Measurements from ENCODE around the gene MAML3. TPM values are rescaled to one million over a fixed set of nuclear protein-coding genes. Genes with fewer than 3 reads are reported as not detected.

MAML3 gene
- total RNA-seq, 4 donors from 2014 or later: 16.1 to 40.0 (median 18.1) TPM

DNA sequence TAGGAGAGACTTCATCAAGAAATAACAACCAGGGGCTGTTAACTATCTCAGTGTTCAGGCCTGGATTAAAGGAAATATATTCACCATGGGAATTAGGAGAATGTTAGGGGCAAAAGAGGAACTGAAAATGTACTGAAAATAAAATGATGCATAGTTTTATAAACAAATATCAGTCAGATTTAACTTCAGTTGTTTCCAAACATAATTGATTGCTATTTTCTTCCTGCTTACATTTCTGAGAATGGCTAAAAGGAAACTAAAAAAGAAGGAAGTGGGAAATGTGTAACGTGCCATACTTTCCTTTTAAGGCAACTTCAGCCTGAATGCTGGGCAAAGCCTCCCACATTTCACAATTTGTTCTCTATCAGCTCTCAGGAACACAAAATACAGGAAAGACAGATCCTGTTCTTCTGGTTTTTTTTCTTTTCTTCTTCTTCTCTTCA, 178.1 kb downstream of the MAML3 start:
- 7% methylated on average over 1 of the region's 1 CpG for WGBS, 2 donors (ENCODE audit: low coverage in 1 of 2)
- TF ChIP-seq, protein P1, sequence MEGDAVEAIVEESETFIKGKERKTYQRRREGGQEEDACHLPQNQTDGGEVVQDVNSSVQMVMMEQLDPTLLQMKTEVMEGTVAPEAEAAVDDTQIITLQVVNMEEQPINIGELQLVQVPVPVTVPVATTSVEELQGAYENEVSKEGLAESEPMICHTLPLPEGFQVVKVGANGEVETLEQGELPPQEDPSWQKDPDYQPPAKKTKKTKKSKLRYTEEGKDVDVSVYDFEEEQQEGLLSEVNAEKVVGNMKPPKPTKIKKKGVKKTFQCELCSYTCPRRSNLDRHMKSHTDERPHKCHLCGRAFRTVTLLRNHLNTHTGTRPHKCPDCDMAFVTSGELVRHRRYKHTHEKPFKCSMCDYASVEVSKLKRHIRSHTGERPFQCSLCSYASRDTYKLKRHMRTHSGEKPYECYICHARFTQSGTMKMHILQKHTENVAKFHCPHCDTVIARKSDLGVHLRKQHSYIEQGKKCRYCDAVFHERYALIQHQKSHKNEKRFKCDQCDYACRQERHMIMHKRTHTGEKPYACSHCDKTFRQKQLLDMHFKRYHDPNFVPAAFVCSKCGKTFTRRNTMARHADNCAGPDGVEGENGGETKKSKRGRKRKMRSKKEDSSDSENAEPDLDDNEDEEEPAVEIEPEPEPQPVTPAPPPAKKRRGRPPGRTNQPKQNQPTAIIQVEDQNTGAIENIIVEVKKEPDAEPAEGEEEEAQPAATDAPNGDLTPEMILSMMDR (IDR thresholded peaks at IDR 0.05): no peak
- TF ChIP-seq POLR2A (IDR thresholded peaks at IDR 0.05) (no peak), EP300 (IDR thresholded peaks at IDR 0.05; ENCODE audit: low read depth) (no peak), POLR2AphosphoS5 (IDR thresholded peaks at IDR 0.05) (peak in 2 of 3 donors; percentile 25 to 26)
- no peaks in the 10 kb centered on the region for H3K9me3 ChIP-seq
- in situ Hi-C loops (cut with MboI; ENCODE audit: low pct_ligation_motif_present in 1 of 4, low pct_unique_long_range_greater_than_20kb in 1 of 4, low sequenced_read_pairs in 3 of 4) (no loop called here), intact Hi-C loops (cut with DNase I; ENCODE audit: low total_unique reads) (no loop called here)
- H3K4me1 ChIP-seq: peaks cover 8 to 24% (median 12%) of the 10 kb centered on the region in 4 donors
- no peak overlapping the region for H3K4me3 ChIP-seq
- H3K27ac ChIP-seq: peak overlapping the region; percentile 49 to 67 (median 63)
- H3K36me3 ChIP-seq: no peaks in the 10 kb centered on the region
- no peaks in the 10 kb centered on the region for H3K27me3 ChIP-seq
- DNase-seq: no peak

DNA sequence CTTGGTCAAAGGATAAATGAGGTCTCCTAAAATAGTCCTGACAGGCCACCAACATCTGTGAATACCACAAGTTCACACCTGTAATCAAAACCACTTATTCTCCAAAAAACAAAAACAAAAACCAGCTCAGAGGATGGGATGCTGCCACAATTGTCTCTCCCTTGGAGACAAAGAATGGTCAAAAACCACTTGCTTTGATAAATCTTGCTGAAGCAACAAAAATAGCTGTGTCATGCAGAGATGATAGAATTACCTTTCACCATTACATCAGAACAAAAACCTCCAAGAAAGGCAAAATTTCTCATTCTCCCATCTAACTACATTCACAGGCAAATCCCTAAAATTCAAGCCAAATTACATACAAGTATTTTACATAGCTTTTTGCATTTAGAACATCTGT, 180.4 kb downstream of the MAML3 start:
- no peaks in the 10 kb centered on the region for H3K9me3 ChIP-seq
- TF ChIP-seq POLR2A (IDR thresholded peaks at IDR 0.05): no peak
- TF ChIP-seq POLR2AphosphoS5 (IDR thresholded peaks at IDR 0.05): no peak
- TF ChIP-seq EP300 (IDR thresholded peaks at IDR 0.05; ENCODE audit: low read depth): no peak
- no peaks in the 10 kb centered on the region for H3K27me3 ChIP-seq
- no peaks in the 10 kb centered on the region for H3K36me3 ChIP-seq
- DNase-seq: no peak
- no peak overlapping the region for H3K27ac ChIP-seq
- intact Hi-C loops (cut with DNase I; ENCODE audit: low total_unique reads) (no loop called here), in situ Hi-C loops (cut with MboI; ENCODE audit: low pct_ligation_motif_present in 1 of 4, low pct_unique_long_range_greater_than_20kb in 1 of 4, low sequenced_read_pairs in 3 of 4) (no loop called here)
- H3K4me1 ChIP-seq: peaks cover 8 to 24% (median 12%) of the 10 kb centered on the region in 4 donors
- H3K4me3 ChIP-seq: no peak overlapping the region

DNA sequence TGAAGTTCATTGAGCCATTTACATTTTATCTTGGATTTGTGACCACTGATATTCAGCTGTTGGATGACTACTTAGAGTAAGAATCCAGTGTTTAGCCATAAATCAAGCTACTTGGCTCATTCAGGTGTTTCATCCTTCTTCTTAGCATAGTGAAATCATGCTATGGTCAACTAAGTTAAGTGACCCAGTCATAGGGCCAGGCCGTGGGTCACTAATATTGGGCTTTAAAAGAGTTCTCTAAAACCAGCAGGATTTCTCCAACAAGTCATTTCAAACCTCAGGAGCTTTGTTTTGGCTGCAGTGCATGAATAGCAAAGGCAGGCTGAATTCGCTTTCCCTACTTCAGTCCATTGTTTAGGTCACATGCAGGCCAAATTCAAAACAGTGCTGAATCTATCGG, 181.0 kb downstream of the MAML3 start:
- DNase-seq: no peak
- H3K27me3 ChIP-seq: no peaks in the 10 kb centered on the region
- intact Hi-C loops (cut with DNase I; ENCODE audit: low total_unique reads): no loop called here
- no peak overlapping the region for H3K4me3 ChIP-seq
- 0 to 69% methylated on average over 1 to 3 of the region's 3 CpGs for WGBS, 2 donors (ENCODE audit: low coverage in 1 of 2)
- no peaks in the 10 kb centered on the region for H3K36me3 ChIP-seq
- H3K4me1 ChIP-seq: peaks cover 8 to 24% (median 12%) of the 10 kb centered on the region in 4 donors
- no peaks in the 10 kb centered on the region for H3K9me3 ChIP-seq
- H3K27ac ChIP-seq: no peak overlapping the region
- TF ChIP-seq EP300 (IDR thresholded peaks at IDR 0.05; ENCODE audit: low read depth): no peak
- no peak for TF ChIP-seq POLR2AphosphoS5 (IDR thresholded peaks at IDR 0.05)
- TF ChIP-seq, protein P1 (IDR thresholded peaks at IDR 0.05): no peak
- TF ChIP-seq POLR2A (IDR thresholded peaks at IDR 0.05): no peak
- in situ Hi-C loops (cut with MboI; ENCODE audit: low pct_ligation_motif_present in 1 of 4, low pct_unique_long_range_greater_than_20kb in 1 of 4, low sequenced_read_pairs in 3 of 4): no loop called here

DNA sequence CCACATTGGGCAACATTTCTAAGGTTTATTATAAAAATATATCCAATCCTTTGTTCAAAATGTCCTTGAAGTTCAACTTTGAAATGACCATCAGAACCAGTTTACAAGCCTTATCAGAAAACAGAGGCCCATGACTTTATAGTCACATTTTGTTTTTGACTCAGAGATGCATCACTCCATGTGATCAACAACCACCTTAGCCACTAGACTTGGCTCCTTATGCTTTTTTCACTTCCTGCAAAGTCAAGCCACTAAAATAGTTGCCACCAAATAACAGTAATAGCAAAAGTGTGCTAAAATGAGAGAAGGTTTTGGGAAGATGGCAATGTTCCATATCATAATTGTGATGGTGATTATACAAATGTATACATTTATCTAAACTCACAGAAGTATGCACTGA, 181.7 kb downstream of the MAML3 start:
- Histone ChIP-seq H3K27ac (no peak overlapping the region), H3K4me1 (peaks cover 8 to 24% (median 12%) of the 10 kb centered on the region in 4 donors), H3K27me3 (no peaks in the 10 kb centered on the region), H3K36me3 (no peaks in the 10 kb centered on the region), H3K9me3 (no peaks in the 10 kb centered on the region), H3K4me3 (no peak overlapping the region)
- TF ChIP-seq EP300 (IDR thresholded peaks at IDR 0.05; ENCODE audit: low read depth) (no peak), POLR2AphosphoS5 (IDR thresholded peaks at IDR 0.05) (no peak), POLR2A (IDR thresholded peaks at IDR 0.05) (no peak)
- TF ChIP-seq, protein P1 (IDR thresholded peaks at IDR 0.05): no peak
- in situ Hi-C loops (cut with MboI; ENCODE audit: low pct_ligation_motif_present in 1 of 4, low pct_unique_long_range_greater_than_20kb in 1 of 4, low sequenced_read_pairs in 3 of 4) (no loop called here), intact Hi-C loops (cut with DNase I; ENCODE audit: low total_unique reads) (no loop called here)
- no peak for DNase-seq

DNA sequence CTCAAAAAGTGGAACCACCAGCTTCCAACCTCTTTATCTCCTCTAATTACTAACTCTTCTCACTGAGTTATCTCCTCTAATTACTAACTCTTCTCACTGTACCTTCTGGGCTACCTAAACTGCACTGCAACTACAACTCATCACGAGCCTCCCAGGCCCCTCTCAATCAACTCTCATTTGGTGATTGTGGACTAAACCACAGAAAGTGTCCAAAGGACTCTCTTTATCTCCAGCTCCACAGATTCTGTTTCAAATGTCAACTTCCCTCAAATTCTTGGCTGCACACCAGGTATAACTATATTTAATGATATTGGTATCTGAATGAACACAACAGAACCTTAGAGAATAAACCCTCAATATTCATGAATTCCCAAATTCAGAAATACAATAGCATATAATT, 182.9 kb downstream of the MAML3 start:
- Histone ChIP-seq H3K4me3 (no peak overlapping the region), H3K36me3 (no peaks in the 10 kb centered on the region), H3K9me3 (no peaks in the 10 kb centered on the region), H3K4me1 (peaks cover 0 to 19% (median 5%) of the 10 kb centered on the region in 4 donors), H3K27ac (no peak overlapping the region), H3K27me3 (no peaks in the 10 kb centered on the region)
- DNase-seq: no peak
- in situ Hi-C loops (cut with MboI; ENCODE audit: low pct_ligation_motif_present in 1 of 4, low pct_unique_long_range_greater_than_20kb in 1 of 4, low sequenced_read_pairs in 3 of 4) (no loop called here), intact Hi-C loops (cut with DNase I; ENCODE audit: low total_unique reads) (no loop called here)
- 66 to 70% methylated on average over 1 of the region's 1 CpG for WGBS, 2 donors (ENCODE audit: low coverage in 1 of 2)
- TF ChIP-seq EP300 (IDR thresholded peaks at IDR 0.05; ENCODE audit: low read depth): no peak
- no peak for TF ChIP-seq POLR2AphosphoS5 (IDR thresholded peaks at IDR 0.05)
- TF ChIP-seq, protein P1 (IDR thresholded peaks at IDR 0.05): no peak
- TF ChIP-seq POLR2A (IDR thresholded peaks at IDR 0.05): no peak

Data from transverse colon (tissue), 4 donors.